Caki2 (cell line): ENCODE measurements around the gene MBTPS2. TPM values are rescaled to one million over a fixed set of nuclear protein-coding genes. Genes with fewer than 3 reads are reported as not detected.
A peak's percentile ranks its signal among the peaks of the same experiment; 100 is the strongest.
"Not testable (repeated sequence)": the region's sequence is repeated elsewhere in the genome, so short reads cannot be mapped to it uniquely, and the experiment has no call there.

Experiments
- DNase-seq: peaks from one replicate; pipeline ENCODE4 v3.0.0-alpha.2; 2015; ENCODE audit warnings: low read depth
- in situ Hi-C: cut with HindIII; loops from 2 replicates; pipeline ENCODE4 v1.10.0; 2016; ENCODE audit warnings: low sequenced_read_pairs, low pct_unique_long_range_greater_than_20kb, mixed read lengths
- total RNA-seq: library from RNA; depleted of rRNA; stranded (reverse); fragments of >200 nt; shearing (Covaris generic); gene quantifications from 2 replicates; pipeline ENCODE4 v1.2.3, GENCODE V29; 2014; ENCODE audit warnings: low replicate concordance; rRNA removed

The MBTPS2 gene
- 6.2 and 6.7 TPM in 2 replicates for total RNA-seq

GRCh38 chrX:21839334-21840192 is at the start of gene MBTPS2:
Gene MBTPS2 (plus strand): TSS chrX:21839617. CDS start chrX:21839735, 118 bp downstream.
- peak; percentile 73 for DNase-seq
- in situ Hi-C loops, result no loop called here

- peak; percentile 85 for DNase-seq
- in situ Hi-C loops, result no loop called here
Observed at GRCh38 chrX:21798677-21799219, 40.7 kb upstream of the MBTPS2 start.

DNA sequence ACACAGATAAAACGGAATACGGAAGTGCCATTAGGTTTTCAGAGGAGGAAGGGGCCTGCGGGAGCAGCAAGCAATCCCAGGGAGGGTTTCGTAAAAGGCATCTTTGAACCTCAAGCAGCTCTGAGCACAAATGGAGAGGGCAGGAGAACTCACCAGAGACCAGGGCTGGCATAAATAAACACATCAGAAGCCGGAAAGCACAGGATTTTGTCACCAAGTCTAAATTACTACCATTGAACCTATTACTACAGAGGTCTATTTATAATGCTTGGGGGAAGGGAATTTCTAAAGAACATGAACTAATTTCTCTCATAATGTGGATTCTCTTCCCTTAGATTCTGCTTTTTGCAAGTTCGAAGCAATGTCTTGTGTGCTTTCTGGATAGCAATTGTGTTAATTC is 39.6 kb upstream of the MBTPS2 start:
- no peak for DNase-seq
- in situ Hi-C loops, result no loop called here

DNA sequence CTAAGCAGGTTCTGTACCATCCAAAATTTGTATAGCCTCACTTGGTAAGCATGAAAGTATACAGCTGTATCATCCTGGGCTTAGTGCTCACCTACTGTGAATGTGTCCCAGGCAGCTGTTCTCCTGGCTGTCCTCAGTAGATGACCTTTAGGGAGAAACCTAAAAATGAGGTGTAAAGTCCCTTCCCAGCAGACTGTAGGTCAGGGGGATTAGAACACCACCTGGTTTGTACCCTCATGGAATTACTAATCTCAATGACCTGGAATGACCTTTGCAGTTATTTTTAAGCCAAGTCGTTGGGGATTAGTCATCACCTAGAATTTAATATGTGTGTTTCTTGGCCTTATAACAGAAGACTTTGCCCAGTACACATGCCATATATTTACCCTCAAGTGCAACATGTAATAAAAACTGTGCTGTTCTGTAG is 39.1 kb upstream of the MBTPS2 start:
- DNase-seq, result peak; percentile 45
- in situ Hi-C loops, result no loop called here

DNA sequence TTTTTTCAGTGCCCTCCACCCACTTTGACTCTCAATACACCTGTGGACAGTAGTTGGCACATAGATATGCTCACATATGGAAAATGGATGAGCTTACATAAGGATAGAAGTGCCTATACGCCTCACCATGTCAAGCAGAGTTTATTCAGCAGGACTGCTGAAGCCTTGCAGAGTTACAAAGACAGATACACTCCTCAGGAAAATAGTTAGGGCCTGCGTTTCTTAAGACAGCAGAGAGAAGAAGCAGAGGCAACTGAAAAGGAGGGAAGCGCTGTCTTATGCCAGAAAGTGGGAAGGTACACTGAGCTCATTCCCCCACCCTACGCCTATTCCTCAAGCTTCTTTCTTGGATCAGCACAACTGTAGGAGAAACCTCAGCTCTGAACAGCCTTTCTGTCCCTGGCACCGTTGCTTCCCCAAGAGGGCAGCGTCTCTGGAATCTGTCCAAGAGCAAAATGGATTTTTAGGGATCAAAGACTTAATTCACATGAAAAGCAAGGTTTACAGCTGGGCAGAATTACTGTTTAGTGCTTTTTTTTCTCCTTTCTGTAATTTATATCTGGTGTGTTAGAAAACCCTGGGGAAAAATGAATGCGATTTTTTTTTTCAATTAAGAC is 37.3 kb upstream of the MBTPS2 start:
- in situ Hi-C loops, result no loop called here

DNA sequence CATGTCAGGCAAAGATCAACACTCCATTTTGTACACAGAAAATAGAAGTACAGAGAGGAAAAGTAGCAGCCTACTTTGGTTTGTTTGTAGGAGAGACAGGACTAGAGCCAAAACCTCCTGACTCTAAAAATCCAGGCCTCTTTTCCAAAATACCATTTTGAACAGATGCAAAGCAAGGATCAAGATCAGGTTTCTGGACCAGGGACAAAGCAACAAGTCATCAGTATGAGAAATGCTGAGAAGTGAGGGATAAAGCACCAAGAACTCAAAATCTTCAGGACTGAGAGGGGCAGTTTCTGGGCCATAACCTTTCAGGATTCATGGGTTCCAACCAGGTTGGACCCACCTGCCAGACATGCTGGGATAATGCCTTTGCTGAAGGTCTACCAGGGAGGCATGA is 36.6 kb upstream of the MBTPS2 start:
- in situ Hi-C loops, result no loop called here

More for the DNA sequence above, 37.3 kb upstream of the MBTPS2 start:
- no peak for DNase-seq

GRCh38 chrX:21806691-21807090 is 32.7 kb upstream of the MBTPS2 start:
- in situ Hi-C loops, result no loop called here
- DNase-seq, result peak; percentile 22

More for the DNA sequence above, 36.6 kb upstream of the MBTPS2 start:
- no peak for DNase-seq

DNA sequence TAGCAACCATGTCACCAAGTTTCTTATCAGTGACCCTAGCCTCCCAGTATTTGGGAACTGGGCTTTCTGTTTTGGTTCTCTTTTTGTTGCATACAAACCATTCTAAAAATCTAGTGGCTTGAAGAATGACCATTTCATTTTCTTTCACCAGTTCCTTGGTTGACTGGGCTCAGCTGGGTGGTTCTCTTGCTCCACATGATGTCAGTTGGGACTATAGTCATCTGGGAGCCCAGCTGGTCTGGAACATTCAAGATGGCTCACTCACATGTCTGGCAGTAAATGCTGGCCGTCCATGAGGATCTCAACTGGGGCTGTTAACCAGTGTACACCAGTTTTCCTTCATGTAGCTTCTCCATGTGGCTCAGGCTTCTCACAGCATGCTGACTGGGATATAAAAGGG is 27.6 kb upstream of the MBTPS2 start:
- in situ Hi-C loops, result no loop called here
- DNase-seq, result no peak

DNA sequence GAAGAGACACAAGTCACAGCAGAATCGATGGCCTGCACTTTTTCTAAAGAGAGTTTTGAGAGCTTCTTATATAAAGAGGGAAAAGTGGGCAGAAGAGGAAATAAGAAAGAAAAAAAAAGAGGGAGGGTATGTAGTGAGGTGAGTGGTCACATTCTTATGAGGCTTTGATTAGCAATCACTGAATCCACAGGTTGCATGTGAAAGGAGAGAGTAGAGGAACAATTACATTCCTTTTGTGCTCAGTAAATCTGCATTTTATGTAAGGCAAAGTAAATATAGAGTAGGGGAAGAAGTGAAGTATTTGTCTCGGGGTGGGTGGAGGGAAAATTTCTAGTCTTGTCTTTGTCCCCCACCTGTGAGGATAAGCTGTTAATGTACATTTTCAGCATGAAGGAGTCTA is 26.8 kb upstream of the MBTPS2 start:
- in situ Hi-C loops, result no loop called here

DNA sequence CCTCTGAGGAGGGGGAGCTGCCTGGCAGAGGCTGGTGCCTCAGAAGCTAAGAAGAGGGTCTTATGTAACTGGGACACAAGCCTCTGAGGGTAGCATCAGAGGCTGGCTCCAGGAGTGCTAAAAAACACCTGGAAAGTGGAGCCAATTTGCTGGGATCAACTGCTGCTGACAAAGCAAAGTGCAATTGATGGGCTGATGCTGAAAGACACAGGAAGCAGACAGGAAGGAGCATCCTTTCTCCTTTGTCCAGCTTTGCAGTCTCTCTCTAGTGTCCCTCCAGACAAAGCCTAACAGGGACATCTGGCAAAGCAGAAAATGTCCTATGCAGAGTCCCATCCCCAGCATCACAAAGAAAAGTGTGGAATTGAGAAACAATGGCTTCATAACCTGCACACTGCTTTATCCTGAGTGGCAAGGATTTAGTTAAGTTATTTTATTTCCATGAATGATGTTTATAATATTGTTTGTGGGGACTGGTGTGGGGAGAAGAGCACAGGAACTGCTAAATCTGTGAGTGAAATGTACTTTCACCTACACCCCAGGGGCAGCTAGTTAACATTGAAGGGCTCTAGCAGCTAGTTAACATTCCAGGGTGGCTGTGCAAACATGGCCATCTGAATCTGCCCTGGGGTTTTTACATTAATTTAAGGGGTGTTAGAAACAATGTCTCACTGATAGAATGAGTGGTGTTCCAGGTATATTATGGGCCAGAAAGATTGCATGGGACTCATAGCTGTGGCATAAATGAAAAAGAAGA is 25.6 kb upstream of the MBTPS2 start:
- no peak for DNase-seq
- in situ Hi-C loops, result no loop called here

More for the DNA sequence above, 26.8 kb upstream of the MBTPS2 start:
- DNase-seq, result no peak

DNA sequence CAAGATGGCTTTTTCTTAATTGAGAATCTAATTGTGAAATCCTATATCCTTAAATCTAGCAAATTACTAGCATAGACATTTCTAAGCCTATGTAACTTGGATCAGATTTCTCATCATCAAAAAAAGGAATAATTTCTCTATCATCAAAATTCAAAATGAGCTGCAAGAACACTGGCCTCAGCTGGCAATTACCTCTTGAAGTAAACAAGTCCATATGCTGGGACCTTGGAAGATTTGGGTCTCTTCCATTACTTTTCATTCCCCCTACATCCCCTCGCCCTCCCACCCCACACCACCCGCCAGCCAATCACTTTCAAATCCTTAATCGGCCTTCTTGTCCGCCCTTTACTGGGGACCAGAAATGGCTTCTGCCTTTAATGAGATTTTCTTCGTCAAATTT is 23.3 kb upstream of the MBTPS2 start:
- no peak for DNase-seq
- in situ Hi-C loops, result no loop called here

GRCh38 chrX:21820170-21820569 is 19.2 kb upstream of the MBTPS2 start:
- in situ Hi-C loops, result not testable (repeated sequence)

DNA sequence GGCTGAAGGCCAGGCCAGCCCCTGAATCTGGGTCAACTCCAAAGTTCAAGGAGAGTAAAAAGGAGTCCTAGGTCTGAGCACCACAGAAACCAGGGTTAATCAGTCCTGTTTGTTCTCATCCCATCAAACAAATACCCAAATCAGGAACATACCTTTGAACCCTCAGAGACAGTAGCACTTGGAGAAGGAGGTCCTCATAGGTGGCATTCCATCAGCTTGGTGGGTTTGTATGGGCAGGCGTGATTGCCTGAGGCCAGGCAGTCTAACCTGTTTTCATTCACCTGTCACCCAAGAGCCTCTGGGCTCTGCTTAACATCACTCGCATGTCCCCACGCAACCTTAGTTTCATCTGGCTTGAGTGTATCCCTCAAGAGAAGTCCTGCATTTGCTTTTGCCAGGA is 17.5 kb upstream of the MBTPS2 start:
- in situ Hi-C loops, result no loop called here

More at GRCh38 chrX:21820170-21820569, 19.2 kb upstream of the MBTPS2 start:
- not testable (repeated sequence) for DNase-seq

GRCh38 chrX:21831496-21831895 is 7.9 kb upstream of the MBTPS2 start:
- DNase-seq, result no peak
- in situ Hi-C loops, result no loop called here

More for the DNA sequence above, 17.5 kb upstream of the MBTPS2 start:
- DNase-seq, result no peak

DNA sequence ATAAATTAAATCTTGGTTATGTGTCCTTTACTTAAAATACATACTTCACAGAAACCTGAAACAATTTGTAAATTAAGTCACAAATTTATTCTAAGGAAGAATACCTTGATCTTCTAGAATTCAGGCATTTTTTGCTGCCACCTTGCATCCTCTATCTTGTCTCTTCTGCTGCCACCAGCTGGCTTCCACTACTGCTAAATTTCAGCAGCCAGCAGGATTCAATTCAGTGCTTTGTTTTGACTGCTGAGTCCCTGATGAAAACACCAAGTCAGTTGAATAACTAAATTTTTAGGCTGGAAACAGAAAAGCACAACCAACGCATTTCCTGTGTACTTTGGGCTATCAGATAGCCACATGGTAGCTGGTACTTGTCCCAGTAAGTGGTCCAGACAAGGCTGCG is 2.4 kb upstream of the MBTPS2 start:
- DNase-seq, result no peak
- in situ Hi-C loops, result no loop called here

DNA sequence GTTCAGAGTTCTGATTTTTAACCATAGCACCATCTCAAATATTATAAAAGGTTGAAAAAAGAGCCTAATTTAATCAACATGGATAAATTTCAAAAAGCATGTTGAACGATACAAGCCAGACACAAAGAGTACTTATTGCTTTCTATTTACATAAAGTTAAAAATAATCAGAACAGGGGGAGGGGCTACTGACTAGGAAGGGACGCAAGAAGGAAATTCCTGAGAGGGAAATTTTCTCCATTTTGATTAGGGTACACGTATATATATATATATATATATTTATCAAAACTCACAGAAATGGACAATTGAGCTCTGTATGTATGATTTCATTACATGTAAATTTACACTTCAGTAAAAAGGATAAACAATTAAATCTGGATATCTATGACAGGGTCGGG is 482 bp upstream of the MBTPS2 start:
- in situ Hi-C loops, result no loop called here
- no peak for DNase-seq

GRCh38 chrX:21840193-21840545 is 752 bp downstream of the MBTPS2 start:
- DNase-seq, result no peak

DNA sequence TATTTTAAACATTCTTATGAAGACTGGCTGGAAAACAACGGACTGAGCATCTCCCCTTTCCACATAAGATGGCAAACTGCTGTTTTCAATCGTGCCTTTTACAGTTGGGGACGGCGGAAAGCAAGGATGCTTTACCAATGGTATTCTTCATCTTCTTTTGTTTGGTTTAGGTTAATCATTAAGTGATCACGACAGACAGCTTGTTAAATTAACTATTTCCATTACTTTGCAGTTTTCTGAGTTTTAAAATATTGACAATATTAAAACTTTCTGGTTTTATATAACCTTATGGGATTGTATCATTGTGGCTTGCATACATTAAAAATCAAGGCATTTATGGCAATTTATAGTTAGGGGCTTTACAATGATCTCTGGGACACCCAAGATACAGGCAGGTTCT is 3.8 kb downstream of the MBTPS2 start:
- in situ Hi-C loops, result no loop called here
- DNase-seq, result peak; percentile 35

More at GRCh38 chrX:21840193-21840545, 752 bp downstream of the MBTPS2 start:
- in situ Hi-C loops, result no loop called here
